IPS-18c (cell line): ENCODE results near the gene FNDC3B.
"Not testable (repeated sequence)": the region's sequence is repeated elsewhere in the genome, so short reads cannot be mapped to it uniquely, and the experiment has no call there.

Source experiments
- H3K4me3 ChIP-seq: 2 replicates; pipeline ENCODE4 v1.7.0; 2013; ENCODE audit warnings: low read depth, mild to moderate bottlenecking, low read length, moderate library complexity; ENCODE audit not compliant: insufficient read depth
- H3K9me3 ChIP-seq: one replicate; pipeline ENCODE4 v1.6.1; 2013; ENCODE audit warnings: mild to moderate bottlenecking, low read length, moderate library complexity; ENCODE audit not compliant: control insufficient read depth, insufficient read depth

Gene FNDC3B

DNA sequence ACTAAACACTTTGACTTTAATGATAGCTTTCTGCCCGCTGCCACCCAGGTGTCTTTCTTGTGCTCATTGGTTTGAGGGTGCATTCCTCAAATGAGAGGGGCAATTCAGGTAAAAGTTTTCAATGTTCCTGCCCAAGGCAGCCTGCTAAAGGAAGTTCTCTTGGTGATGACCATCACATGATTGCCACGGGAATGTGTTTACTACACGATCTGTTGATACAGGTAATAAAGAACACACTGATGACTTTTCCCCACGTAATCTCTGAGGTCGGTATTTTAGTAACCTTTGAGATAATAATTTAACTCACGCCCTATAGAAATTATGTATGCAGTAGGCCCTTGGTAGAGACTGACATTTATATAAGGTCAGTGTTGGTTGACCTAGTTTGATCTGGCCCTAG lies 39.3 kb downstream of the FNDC3B start:
- Histone ChIP-seq H3K4me3 (no peak overlapping the region), H3K9me3 (no peaks in the 10 kb centered on the region)

DNA sequence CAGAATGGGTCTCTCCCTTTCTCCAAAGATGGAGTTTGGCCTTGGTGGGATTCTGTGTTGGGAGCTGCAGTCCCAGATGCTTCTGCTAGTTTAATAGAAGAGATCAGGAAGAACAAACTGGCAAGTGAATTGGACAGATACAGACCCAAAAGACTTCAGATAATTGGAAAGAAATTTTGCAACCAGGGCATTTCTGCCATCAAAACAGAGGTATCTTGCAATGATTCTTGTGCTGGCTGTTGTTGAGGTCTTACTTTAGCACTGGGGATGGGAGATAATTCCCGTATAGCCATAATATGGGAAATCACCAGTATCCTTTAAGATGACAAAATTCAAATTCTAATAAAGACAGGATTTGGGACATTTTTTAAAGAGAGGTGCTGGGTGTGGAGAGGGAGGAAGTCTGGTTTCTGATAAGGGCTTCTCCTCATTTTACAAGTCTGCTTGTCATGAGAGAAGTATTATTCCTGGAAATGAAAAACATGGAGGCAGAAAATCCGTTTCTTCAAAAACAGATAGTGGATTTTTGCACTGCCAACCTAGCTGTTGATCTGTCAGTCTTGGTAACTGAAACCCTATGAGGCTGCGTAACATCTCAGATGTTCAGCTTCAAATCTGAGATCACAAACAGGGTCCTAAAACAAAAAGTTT lies 40.1 kb downstream of the FNDC3B start:
- no peak overlapping the region for H3K4me3 ChIP-seq

DNA sequence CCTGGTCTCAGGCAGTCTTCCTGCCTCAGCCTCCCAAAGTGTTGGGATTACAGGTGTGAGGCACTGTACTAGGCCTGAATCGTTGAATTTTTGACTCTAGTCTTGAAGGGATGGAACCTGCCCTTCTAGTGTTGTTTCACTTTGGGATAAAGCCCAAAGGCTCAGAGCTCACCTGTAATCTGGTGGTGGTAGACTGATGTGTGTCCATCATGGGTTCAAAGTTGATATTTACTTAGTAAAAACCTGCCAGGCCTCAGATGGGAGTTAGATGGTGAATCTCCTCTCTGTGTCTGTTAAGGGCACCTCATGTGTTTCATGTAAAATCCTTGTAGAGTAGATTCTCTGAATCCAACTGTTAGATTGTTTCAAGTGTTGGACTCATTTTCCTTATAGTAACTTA lies 41.1 kb downstream of the FNDC3B start:
- H3K4me3 ChIP-seq, result no peak overlapping the region
- H3K9me3 ChIP-seq, result no peaks in the 10 kb centered on the region

More for the DNA sequence above, 40.1 kb downstream of the FNDC3B start:
- H3K9me3 ChIP-seq, result no peaks in the 10 kb centered on the region

DNA sequence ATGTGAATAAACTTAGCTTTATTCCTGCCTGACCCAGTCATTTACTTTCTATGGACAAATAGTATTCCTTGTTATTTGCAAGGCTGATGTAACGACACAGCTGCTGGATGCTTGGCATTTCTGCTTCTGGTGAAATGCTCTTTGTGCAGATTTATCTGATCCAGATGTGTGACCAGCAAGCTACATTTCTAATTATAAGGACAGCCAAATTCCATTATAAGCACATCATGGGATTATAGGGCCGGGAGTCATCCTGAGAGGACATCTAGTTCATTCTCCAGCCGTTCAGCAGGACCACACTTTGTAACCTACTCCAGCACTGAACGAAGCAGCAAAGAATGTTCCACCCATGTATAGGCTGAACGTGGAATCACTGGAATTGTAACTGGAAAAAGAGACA lies 42.9 kb downstream of the FNDC3B start:
- Histone ChIP-seq H3K4me3 (no peak overlapping the region), H3K9me3 (no peaks in the 10 kb centered on the region)

DNA sequence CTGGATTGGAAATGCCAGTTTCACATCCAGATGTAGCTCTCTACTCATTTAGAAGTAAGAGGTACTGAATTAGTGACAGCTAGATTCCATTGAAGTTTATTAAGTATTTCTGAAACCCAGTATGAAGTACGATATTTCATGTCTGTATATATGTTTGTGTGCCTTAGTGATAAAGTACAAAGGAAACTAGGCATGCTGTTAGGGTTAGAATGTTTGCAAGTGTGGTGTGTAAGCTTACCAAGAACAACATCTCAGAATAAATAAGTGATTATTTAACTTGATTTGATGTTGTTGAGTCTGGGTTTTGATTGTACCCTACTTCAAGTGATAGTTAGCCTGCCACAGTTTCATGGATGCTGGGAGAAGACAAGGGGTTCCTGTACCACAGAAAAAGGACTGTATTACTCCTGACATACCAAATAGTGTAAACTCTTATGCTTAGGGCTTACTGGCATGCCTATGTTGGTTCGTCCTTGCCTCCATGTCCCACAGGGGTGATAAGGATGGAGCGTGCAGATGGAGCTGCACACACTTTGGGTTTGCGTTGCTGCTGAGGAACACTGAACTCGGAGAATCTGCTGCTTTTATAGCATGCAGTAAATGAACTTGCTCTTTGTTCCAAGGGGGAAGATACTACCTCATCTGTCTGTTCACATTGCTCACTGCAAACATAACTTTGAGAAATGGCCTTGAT lies 43.6 kb downstream of the FNDC3B start:
- Histone ChIP-seq H3K9me3 (no peaks in the 10 kb centered on the region), H3K4me3 (no peak overlapping the region)

DNA sequence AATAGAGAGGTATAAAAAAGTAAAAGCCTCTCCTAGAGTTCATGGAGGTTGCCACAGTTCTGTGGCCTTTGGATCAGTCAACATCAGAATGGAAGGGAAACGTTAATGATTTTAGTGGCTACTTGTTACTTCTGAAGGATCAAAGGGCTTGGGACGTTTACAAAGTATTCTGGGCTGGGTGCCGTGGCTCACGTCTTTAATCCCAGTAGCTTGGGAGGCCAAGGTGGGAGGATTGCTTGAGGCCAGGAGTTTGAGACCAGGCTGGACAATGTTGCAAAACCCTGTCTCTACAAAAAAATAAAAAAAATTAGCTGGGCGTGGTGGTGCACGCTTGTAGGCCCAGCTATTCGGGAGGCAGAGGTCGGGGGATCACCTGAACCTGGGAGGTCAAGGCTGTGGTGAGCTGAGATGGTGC lies 44.6 kb downstream of the FNDC3B start:
- no peak overlapping the region for H3K4me3 ChIP-seq
- no peaks in the 10 kb centered on the region for H3K9me3 ChIP-seq

DNA sequence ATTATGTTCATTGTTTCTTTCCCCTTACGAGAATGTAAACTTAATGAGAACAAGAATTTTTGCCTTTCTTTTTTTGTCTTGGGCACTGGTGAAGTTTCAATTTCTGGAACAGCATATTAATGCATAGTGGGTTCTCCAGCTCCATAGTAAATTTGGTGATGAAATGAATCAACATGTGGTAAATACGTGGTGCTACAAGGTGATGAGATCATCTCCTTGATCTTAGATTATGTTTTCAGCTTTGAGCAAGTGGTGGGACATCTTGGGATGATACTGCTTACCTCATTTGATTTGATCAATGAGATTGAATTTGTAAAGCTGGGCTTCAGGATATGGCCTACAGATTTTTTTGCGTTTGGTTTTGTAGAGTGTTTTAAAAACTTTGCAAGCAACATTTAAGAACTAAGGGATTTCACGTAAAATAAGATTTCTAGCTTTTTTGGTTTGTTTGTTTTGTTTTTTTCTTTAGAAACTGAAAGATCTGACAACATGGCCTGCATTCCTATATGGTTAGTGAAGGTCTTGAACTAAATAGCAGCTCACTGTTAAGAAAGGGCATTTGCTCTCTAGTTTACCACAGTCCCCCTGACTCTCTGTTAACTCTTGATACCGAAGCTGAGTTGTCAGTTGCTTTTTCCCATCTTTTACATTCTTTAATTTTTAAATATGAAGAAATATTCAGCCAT lies 45.6 kb downstream of the FNDC3B start:
- no peak overlapping the region for H3K4me3 ChIP-seq
- H3K9me3 ChIP-seq, result no peaks in the 10 kb centered on the region

DNA sequence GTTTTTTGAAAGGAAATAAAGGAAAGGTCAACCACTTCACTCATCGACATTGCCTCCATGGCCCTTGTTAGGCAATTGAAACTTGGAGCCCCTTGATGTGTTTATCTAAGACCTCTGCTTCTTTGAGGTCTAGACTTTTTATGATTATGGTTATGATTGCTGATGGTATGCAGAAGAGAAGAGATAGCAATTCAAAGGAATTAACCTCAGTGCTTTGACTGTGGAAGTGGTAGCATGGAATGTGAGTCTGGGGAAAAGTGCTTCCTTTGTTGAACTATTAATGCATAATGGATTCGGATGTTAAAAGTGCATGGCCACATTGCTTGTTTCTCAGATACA lies 46.1 kb downstream of the FNDC3B start:
- H3K9me3 ChIP-seq, result no peaks in the 10 kb centered on the region
- H3K4me3 ChIP-seq, result no peak overlapping the region

DNA sequence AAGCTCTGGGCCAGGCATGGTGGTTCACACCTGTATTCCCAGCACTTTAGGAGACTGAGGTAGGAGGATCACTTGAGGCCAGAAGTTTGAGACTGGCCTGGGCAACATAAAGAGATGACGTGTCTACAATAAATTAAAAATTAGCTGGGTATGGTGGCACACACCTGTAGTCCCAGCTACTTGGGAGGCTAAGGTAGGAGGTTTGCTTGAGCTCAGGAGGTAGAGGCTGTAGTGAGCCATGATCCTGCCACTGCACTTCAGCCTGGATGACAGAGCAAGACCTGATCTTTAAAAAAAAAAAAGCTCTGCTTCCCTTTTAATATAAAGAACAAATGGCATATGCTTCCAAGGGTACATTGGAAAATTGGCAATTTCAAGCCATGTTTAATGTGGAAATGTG lies 46.7 kb downstream of the FNDC3B start:
- Histone ChIP-seq H3K4me3 (no peak overlapping the region), H3K9me3 (no peaks in the 10 kb centered on the region)

DNA sequence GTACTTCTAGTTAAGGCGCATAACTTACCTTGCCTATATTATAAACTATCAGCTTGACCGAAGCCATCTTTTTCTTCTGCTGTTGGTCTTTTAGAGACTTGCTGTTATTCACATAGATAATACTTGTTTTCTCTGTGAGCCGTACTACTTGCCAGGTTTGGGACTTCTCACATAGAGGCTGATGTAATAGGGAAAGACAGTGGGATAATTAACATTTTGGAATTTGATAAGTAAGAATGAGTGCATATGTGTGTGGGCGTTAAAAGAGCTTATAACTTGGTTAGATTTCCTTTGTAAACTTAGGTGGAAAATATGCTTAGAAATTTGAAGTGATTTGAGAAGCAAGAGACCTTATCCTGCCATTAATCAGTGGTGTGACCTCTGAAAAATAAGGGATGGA lies 47.8 kb downstream of the FNDC3B start:
- H3K4me3 ChIP-seq, result no peak overlapping the region
- H3K9me3 ChIP-seq, result no peaks in the 10 kb centered on the region

DNA sequence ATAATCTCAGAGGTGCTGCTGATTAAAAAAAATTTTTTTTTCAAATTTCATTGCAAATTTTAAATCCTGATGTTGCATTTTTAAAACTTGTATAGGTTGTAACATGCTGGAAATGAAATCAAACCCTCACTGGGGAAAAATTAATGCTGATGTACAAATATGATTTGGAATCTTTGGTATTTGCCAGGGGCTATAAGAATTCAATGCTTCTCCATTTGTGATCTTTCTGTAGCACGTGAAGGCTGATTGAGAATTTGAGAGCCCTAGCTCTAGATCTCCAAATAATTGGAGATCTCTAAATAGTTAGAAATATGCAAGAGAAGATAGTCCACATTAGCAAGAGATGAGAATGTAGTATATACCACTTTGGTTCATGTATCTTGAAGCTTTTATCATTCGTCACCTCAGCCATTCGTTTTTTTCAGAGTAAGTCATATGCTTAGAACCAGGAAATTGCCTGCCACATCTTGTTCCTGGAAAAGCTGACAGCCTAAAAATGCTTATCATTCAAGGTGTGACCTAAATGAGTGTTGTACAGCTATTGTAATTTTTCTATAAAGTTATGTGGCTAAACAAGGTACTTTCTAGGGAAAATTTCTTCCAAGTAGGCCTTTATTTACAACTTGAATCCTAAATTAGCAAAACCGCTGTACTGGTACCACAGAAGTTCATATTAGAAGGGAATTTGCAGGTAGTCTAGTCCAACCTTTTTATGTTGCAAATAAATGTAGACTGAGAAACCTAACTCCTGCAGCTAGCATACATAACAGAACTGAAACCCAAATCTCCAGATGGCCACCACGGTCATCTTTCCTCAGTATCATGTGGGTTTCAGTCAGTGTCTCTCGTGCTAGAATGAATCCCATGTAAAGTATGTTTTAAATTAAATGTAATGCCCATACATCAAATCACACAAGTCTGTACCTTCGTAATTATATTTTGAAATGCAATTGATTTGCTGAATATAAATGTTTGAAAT lies 48.5 kb downstream of the FNDC3B start:
- H3K9me3 ChIP-seq, result no peaks in the 10 kb centered on the region
- no peak overlapping the region for H3K4me3 ChIP-seq

DNA sequence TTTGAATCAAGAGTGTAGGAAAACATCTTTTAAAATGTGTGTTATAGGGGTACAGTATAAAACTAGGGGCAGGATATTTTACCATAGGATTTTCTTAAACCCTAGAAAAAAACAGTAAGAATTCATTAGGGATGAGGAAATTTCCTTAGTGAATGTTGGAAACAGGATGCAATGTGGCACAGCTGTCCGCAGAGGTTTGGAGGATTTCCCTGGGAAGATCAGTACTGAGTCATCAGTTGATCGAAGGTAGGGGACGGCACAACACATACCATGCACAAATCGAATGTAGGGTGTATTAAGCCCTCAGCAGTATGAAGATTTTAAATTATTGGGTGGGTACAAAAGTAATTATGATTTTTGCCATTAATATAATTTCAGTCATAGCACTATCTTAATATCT lies 49.9 kb downstream of the FNDC3B start:
- Histone ChIP-seq H3K9me3 (no peaks in the 10 kb centered on the region), H3K4me3 (no peak overlapping the region)

DNA sequence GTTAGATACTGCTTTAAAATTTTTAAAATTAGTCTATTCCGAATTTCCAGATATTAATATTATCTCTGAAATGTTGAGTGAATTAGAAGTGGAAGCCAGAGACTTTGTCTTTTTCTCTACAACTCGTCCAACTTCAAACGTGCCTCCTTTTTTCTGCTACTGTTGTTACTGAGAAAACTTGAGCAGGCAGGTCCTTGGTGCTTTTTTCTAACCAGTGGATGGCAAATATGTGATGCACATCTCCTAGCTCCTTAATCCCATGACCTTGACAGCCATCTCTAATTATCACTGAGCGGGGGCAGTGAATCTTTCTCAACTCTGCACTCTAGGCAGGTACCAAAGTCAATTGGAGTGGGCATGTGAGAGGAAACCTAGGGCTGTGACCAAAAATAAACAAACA lies 50.7 kb downstream of the FNDC3B start:
- H3K9me3 ChIP-seq, result no peaks in the 10 kb centered on the region
- no peak overlapping the region for H3K4me3 ChIP-seq

DNA sequence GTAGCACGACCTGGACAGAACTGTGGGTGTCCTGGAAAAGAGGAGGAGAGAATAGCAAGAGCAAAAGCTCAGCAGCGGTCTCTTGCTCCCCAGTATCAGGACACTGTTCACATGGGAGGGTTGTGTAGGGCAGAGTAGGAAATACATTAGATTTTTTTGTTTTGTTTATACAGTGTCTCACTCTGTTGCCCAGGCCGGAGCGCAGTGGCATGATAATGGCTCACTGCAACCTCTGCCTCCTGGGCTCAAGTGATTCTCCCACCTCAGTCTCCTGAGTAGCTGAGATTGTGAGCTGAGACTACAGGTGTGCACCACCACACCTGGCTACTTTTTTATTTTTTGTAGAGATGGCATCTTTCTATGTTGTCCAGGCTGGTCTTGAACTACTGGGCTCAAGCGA lies 53.3 kb downstream of the FNDC3B start:
- no peak overlapping the region for H3K4me3 ChIP-seq
- H3K9me3 ChIP-seq, result peaks cover 2% of the 10 kb centered on the region

DNA sequence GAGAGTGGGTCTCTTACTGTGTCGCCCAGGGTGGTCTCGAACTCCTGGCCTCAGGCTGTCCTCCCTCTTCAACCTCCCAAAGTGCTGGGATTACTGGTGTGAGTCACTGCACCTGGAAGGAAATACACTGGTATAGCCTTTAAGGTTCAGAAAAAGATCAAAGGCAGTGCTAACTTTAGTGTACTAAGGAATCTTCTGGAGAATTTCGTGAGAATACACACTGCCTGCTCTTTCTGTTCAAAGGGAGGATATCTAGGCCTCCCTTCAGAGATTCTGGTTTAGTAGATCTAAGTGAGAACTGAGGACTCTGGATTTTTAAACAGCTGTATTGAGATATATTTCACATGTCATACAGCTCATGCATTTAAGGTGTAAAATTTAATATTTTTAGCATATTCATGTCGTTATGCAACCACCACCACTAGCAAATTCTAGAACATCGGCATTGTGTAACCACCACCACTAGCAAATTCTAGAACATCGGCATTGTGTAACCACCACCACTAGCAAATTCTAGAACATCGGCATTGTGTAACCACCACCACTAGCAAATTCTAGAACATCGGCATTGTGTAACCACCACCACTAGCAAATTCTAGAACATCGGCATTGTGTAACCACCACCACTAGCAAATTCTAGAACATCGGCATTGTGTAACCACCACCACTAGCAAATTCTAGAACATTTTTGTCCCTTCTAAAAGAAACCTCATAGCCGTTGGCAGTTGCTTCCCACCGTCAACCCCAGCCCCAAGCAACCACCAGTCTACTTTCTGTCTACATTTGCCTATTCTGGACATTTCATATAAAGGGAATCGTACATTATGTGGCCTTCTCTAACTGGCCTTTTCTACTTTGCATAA lies 54.4 kb downstream of the FNDC3B start:
- not testable (repeated sequence) for H3K9me3 ChIP-seq, H3K4me3 ChIP-seq

DNA sequence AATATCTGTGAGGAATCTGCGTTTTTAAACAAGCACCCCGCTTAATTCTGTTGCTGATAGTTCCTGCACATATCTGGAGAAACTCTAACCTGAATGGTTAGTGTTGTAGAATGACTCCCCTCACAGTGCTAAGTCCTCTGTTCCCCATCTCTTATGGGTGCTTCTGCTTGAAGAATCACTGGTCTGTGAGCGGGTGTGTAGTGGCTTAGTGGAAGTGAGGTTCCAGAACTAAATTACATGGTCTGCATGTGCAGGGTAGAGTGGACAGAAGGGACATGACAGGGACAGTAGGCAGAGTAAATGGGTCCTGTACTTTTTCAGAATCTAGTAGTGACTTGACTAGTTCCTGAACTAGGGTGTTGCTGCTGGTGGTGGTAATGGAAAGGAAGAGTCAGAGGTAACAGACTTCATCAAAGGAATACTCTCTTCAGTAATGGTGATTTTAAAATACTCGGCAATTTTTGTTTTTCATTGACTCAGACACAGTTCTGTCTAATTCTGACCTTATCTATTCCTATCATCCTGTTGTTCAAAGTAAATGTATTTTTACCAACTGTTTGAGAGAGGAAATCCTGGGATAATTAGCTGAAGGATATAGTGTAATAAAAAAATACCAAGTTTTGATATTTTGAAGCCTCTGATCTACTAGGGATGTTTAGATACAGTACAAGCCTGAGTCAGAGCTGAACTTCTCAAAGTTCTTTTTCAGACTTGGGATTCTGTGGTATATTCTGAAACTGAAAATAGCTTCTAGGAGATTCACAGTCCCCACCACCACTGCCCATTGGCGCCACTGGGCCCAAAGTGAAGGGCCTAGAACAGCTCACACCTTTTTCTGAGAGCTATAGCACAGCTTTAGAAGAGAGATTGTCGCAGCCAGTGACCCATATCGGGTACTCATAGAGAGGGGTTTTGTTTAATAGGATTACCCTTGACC lies 55.5 kb downstream of the FNDC3B start:
- Histone ChIP-seq H3K4me3 (no peak overlapping the region), H3K9me3 (peaks cover 2% of the 10 kb centered on the region)
